Breast epithelium (tissue), 4 donors: ENCODE results near the gene DUSP8. TPM values are rescaled to one million over a fixed set of nuclear protein-coding genes. Genes with fewer than 3 reads are reported as not detected.

Experiments
- DNase-seq, 2 donors: peaks; one replicate each; pipeline ENCODE4 v3.0.0-alpha.2; 2019; ENCODE audit warnings: low spot score in 2 of 2
- H3K27ac ChIP-seq, 2 donors: fragments of 200-600 bp; sonication (generic) in 1 of 2; one replicate each; pipeline ENCODE4 v1.5.1; 2016 to 2019; ENCODE audit warnings: mild to moderate bottlenecking in 1 of 2
- H3K27me3 ChIP-seq, 2 donors: fragments of 200-600 bp; sonication (generic) in 1 of 2; one replicate each; pipeline versions ENCODE4 v1.5.1 to v1.6.0; 2017 to 2019; ENCODE audit warnings: control low read depth in 1 of 2, mild to moderate bottlenecking in 1 of 2
- H3K36me3 ChIP-seq: fragments of 200-600 bp; one replicate; pipeline ENCODE4 v1.5.1; 2019
- H3K4me1 ChIP-seq, 2 donors: fragments of 200-600 bp; sonication (generic); one replicate each; pipeline ENCODE4 v1.5.1; 2016 to 2019; ENCODE audit warnings: control low read depth in 1 of 2
- H3K4me3 ChIP-seq, 3 donors: fragments of 200-600 bp; sonication (generic); 1 replicate in 2 of 3; 2 replicates in 1 of 3; pipeline ENCODE4 v1.5.1; 2016 to 2019; ENCODE audit warnings: mild to moderate bottlenecking in 3 of 3, moderate library complexity in 2 of 3
- H3K9me3 ChIP-seq, 2 donors: fragments of 200-600 bp; sonication (generic) in 1 of 2; one replicate each; pipeline ENCODE4 v1.5.1; 2016 to 2019; ENCODE audit warnings: control low read depth in 1 of 2
- CTCF ChIP-seq, 3 donors: fragments of 450-650 bp; IDR thresholded peaks; one replicate each; pipeline ENCODE4 v1.5.1; 2016 to 2017; ENCODE audit warnings: antibody characterized with exemption in 3 of 3, mild to moderate bottlenecking in 3 of 3, moderate library complexity in 3 of 3
- POLR2A ChIP-seq: fragments of 450-650 bp; IDR thresholded peaks from one replicate; pipeline ENCODE4 v1.6.1; 2016; ENCODE audit warnings: antibody characterized with exemption, mild to moderate bottlenecking, moderate library complexity
- POLR2AphosphoS5 ChIP-seq, 3 donors: sonication (generic); formaldehyde crosslinking; IDR thresholded peaks; one replicate each; pipeline ENCODE4 v1.6.1; 2017; ENCODE audit warnings: antibody characterized with exemption in 3 of 3
- intact Hi-C: fragments of 100-400 bp; cut with DNase I; formaldehyde crosslinking; loops from one replicate; pipeline ENCODE4 v1.15.1; 2023; ENCODE audit warnings: low total_unique reads
- total RNA-seq, 3 donors: library from RNA; depleted of rRNA; stranded (reverse); fragments of >200 nt; gene quantifications; one replicate each; pipeline ENCODE4 v1.1.0, GENCODE V29; 2016

The DUSP8 gene
- total RNA-seq, 3 donors from 2014 or later: 0.80 to 2.9 (median 1.6) TPM

- no peak overlapping the region for H3K4me3 ChIP-seq
- intact Hi-C loops: no loop called here
These were observed 48.3 kb downstream of the DUSP8 start for GRCh38 chr11:1523779-1524178.

GRCh38 chr11:1523077-1523476, 49.0 kb downstream of the DUSP8 start:
- TF ChIP-seq POLR2AphosphoS5 (IDR thresholded peaks at IDR 0.05) (no peak), CTCF (IDR thresholded peaks at IDR 0.05) (no peak), POLR2A (no peak)
- no peaks in the 10 kb centered on the region for H3K27me3 ChIP-seq
- H3K4me3 ChIP-seq: no peak overlapping the region
- no peaks in the 10 kb centered on the region for H3K9me3 ChIP-seq
- intact Hi-C loops: no loop called here
- DNase-seq: no peak
- H3K27ac ChIP-seq: no peak overlapping the region
- peaks cover 0 to 4% of the 10 kb centered on the region in 2 donors for H3K4me1 ChIP-seq
- H3K36me3 ChIP-seq: no peaks in the 10 kb centered on the region

More at GRCh38 chr11:1523779-1524178, 48.3 kb downstream of the DUSP8 start:
- Histone ChIP-seq H3K36me3 (no peaks in the 10 kb centered on the region), H3K9me3 (no peaks in the 10 kb centered on the region), H3K27me3 (no peaks in the 10 kb centered on the region), H3K4me1 (peaks cover 0 to 4% of the 10 kb centered on the region in 2 donors), H3K27ac (no peak overlapping the region)
- no peak for DNase-seq
- TF ChIP-seq POLR2AphosphoS5 (IDR thresholded peaks at IDR 0.05) (no peak), POLR2A (no peak), CTCF (IDR thresholded peaks at IDR 0.05) (no peak)

- intact Hi-C loops: no loop called here
- Histone ChIP-seq H3K27me3 (no peaks in the 10 kb centered on the region), H3K4me1 (peaks cover 0 to 4% of the 10 kb centered on the region in 2 donors), H3K4me3 (no peak overlapping the region), H3K9me3 (no peaks in the 10 kb centered on the region), H3K27ac (no peak overlapping the region), H3K36me3 (no peaks in the 10 kb centered on the region)
- TF ChIP-seq CTCF (IDR thresholded peaks at IDR 0.05) (no peak), POLR2AphosphoS5 (IDR thresholded peaks at IDR 0.05) (no peak), POLR2A (no peak)
- DNase-seq: no peak
These were observed 50.0 kb downstream of the DUSP8 start for GRCh38 chr11:1522081-1522424.

GRCh38 chr11:1521382-1522080, 50.5 kb downstream of the DUSP8 start:
- H3K36me3 ChIP-seq: no peaks in the 10 kb centered on the region
- no peak overlapping the region for H3K27ac ChIP-seq
- intact Hi-C loops: no loop called here
- TF ChIP-seq CTCF (IDR thresholded peaks at IDR 0.05) (no peak), POLR2AphosphoS5 (IDR thresholded peaks at IDR 0.05) (no peak), POLR2A (no peak)
- H3K27me3 ChIP-seq: no peaks in the 10 kb centered on the region
- peaks cover 0 to 4% of the 10 kb centered on the region in 2 donors for H3K4me1 ChIP-seq
- H3K4me3 ChIP-seq: no peak overlapping the region
- H3K9me3 ChIP-seq: no peaks in the 10 kb centered on the region
- DNase-seq: no peak

GRCh38 chr11:1520663-1521267, 51.3 kb downstream of the DUSP8 start:
- no peak overlapping the region for H3K27ac ChIP-seq
- intact Hi-C loops: no loop called here
- DNase-seq: no peak
- no peak overlapping the region for H3K4me3 ChIP-seq
- H3K9me3 ChIP-seq: no peaks in the 10 kb centered on the region
- TF ChIP-seq POLR2A (no peak), CTCF (IDR thresholded peaks at IDR 0.05) (no peak), POLR2AphosphoS5 (IDR thresholded peaks at IDR 0.05) (no peak)
- no peaks in the 10 kb centered on the region for H3K36me3 ChIP-seq
- no peaks in the 10 kb centered on the region for H3K27me3 ChIP-seq
- H3K4me1 ChIP-seq: peaks cover 0 to 5% of the 10 kb centered on the region in 2 donors
